H9 (cell line): ENCODE results near the gene GRAMD1B. TPM values are rescaled to one million over a fixed set of nuclear protein-coding genes. Genes with fewer than 3 reads are reported as not detected.

Experiments used
- DNase-seq: peaks from one replicate; pipeline ENCODE4 v3.0.0-alpha.2; 2017
- H2AFZ ChIP-seq: one replicate; pipeline ENCODE4 v1.6.1; 2013; ENCODE audit warnings: mild to moderate bottlenecking, low read length, control low read depth, moderate library complexity
- H2AK5ac ChIP-seq: 2 replicates; pipeline ENCODE4 v1.6.1; 2013; ENCODE audit warnings: low read length, control low read depth, mixed read lengths; ENCODE audit not compliant: insufficient read length
- H2BK120ac ChIP-seq: one replicate; pipeline ENCODE4 v1.6.1; 2013; ENCODE audit warnings: low read depth, mild to moderate bottlenecking, low read length, control low read depth, inconsistent platforms; ENCODE audit not compliant: poor library complexity, severe bottlenecking
- H2BK12ac ChIP-seq: 2 replicates; pipeline ENCODE4 v1.6.1; 2013; ENCODE audit warnings: low read length, control low read depth, mixed read lengths, low read depth; ENCODE audit not compliant: insufficient read length
- H2BK15ac ChIP-seq: 2 replicates; pipeline ENCODE4 v1.6.1; 2013; ENCODE audit warnings: low read depth, low read length, control low read depth
- H2BK20ac ChIP-seq: one replicate; pipeline ENCODE4 v1.6.1; 2013; ENCODE audit warnings: low read depth, mild to moderate bottlenecking, low read length, control low read depth, inconsistent platforms; ENCODE audit not compliant: poor library complexity, severe bottlenecking
- H2BK5ac ChIP-seq: 2 replicates; pipeline ENCODE4 v1.6.1; 2013; ENCODE audit warnings: low read length, control low read depth, mixed read lengths; ENCODE audit not compliant: insufficient read length
- H3K14ac ChIP-seq: 2 replicates; pipeline ENCODE4 v1.6.1; 2013; ENCODE audit warnings: low read length, control low read depth; ENCODE audit not compliant: insufficient read depth
- H3K18ac ChIP-seq: 2 replicates; pipeline ENCODE4 v1.6.1; 2013; ENCODE audit warnings: low read depth, mild to moderate bottlenecking, mixed read lengths, low read length, control low read depth; ENCODE audit not compliant: insufficient read length
- H3K23ac ChIP-seq: 2 replicates; pipeline ENCODE4 v1.6.1; 2013; ENCODE audit warnings: low read length, control low read depth, mixed read lengths, low read depth; ENCODE audit not compliant: insufficient read length
- H3K23me2 ChIP-seq: 2 replicates; pipeline ENCODE4 v1.6.1; 2013; ENCODE audit warnings: low read depth, mild to moderate bottlenecking, mixed read lengths, low read length, control low read depth; ENCODE audit not compliant: insufficient read length, poor library complexity, severe bottlenecking
- H3K27ac ChIP-seq: 2 replicates; pipeline ENCODE4 v1.5.1; 2013; ENCODE audit warnings: low read length, control low read depth, mixed read lengths, low read depth; ENCODE audit not compliant: insufficient read length
- H3K27me3 ChIP-seq: 2 replicates; pipeline ENCODE4 v1.6.1; 2013; ENCODE audit warnings: low read length, control low read depth, inconsistent platforms; ENCODE audit not compliant: insufficient read depth
- H3K4ac ChIP-seq: 2 replicates; pipeline ENCODE4 v1.6.1; 2013; ENCODE audit warnings: low read depth, mild to moderate bottlenecking, control low read depth, inconsistent platforms, low read length, moderate library complexity
- H3K4me1 ChIP-seq: 2 replicates; pipeline ENCODE4 v1.6.1; 2013; ENCODE audit warnings: low read length, control low read depth, inconsistent platforms; ENCODE audit not compliant: insufficient read depth
- H3K4me2 ChIP-seq: 2 replicates; pipeline ENCODE4 v1.6.1; 2013; ENCODE audit warnings: low read length, control low read depth, mixed read lengths; ENCODE audit not compliant: insufficient read length, insufficient read depth
- H3K56ac ChIP-seq: 2 replicates; pipeline ENCODE4 v1.6.1; 2013; ENCODE audit warnings: low read depth, mild to moderate bottlenecking, mixed read lengths, low read length, control low read depth; ENCODE audit not compliant: insufficient read length
- H3K79me1 ChIP-seq: 2 replicates; pipeline ENCODE4 v1.6.1; 2013; ENCODE audit warnings: low read depth, mild to moderate bottlenecking, moderate library complexity, low read length, control low read depth, inconsistent platforms; ENCODE audit not compliant: insufficient read depth, poor library complexity, severe bottlenecking
- H3K79me2 ChIP-seq: 2 replicates; pipeline ENCODE4 v1.6.1; 2013; ENCODE audit warnings: low read length, control low read depth, inconsistent platforms; ENCODE audit not compliant: insufficient read depth
- H3K9ac ChIP-seq: 2 replicates; pipeline ENCODE4 v1.6.1; 2013; ENCODE audit warnings: low read length, control low read depth, mixed read lengths; ENCODE audit not compliant: insufficient read length; ENCODE audit errors: extremely low read depth
- H3K9me3 ChIP-seq: one replicate; pipeline ENCODE4 v1.6.1; 2013; ENCODE audit warnings: low read depth, low read length, inconsistent platforms; ENCODE audit not compliant: control insufficient read depth
- H3T11ph ChIP-seq: one replicate; pipeline ENCODE4 v1.6.1; 2013; ENCODE audit warnings: mild to moderate bottlenecking, low read length, control low read depth, inconsistent platforms
- H4K20me1 ChIP-seq: one replicate; pipeline ENCODE4 v1.6.1; 2013; ENCODE audit not compliant: control insufficient read depth, insufficient read length, insufficient read depth
- H4K5ac ChIP-seq: 2 replicates; pipeline ENCODE4 v1.6.1; 2013; ENCODE audit warnings: low read depth, mild to moderate bottlenecking, mixed read lengths, low read length, control low read depth; ENCODE audit not compliant: insufficient read length
- H4K8ac ChIP-seq: replicated peaks from 2 replicates; pipeline ENCODE4 v1.6.1; 2013; ENCODE audit warnings: low read length, control low read depth, mixed read lengths, low read depth; ENCODE audit not compliant: insufficient read length
- H4K91ac ChIP-seq: 2 replicates; pipeline ENCODE4 v1.6.1; 2013; ENCODE audit warnings: low read depth, mild to moderate bottlenecking, moderate library complexity, mixed read lengths, low read length, control low read depth; ENCODE audit not compliant: insufficient read length
- H3K27ac Mint-ChIP-seq, 3 experiments: 2 replicates in 2 of 3; 3 replicates in 1 of 3; pipeline ENCODE4 v1.8.0; 2020 to 2021; ENCODE audit warnings: mixed read lengths in 3 of 3, mild to moderate bottlenecking in 1 of 3, moderate library complexity in 1 of 3
- H3K27me3 Mint-ChIP-seq: 2 replicates; pipeline ENCODE4 v1.8.0; 2021; ENCODE audit warnings: low read depth, mild to moderate bottlenecking, moderate library complexity, mixed read lengths
- H3K36me3 Mint-ChIP-seq, 3 experiments: 2 replicates in 2 of 3; 3 replicates in 1 of 3; pipeline ENCODE4 v1.8.0; 2020 to 2021; ENCODE audit warnings: low read depth in 3 of 3, mixed read lengths in 3 of 3; ENCODE audit not compliant: insufficient read depth in 1 of 3
- H3K4me1 Mint-ChIP-seq, 2 experiments: 2 replicates each; pipeline ENCODE4 v1.8.0; 2020; ENCODE audit warnings: mixed read lengths in 2 of 2
- H3K4me3 Mint-ChIP-seq, 2 experiments: 2 replicates in 1 of 2; 3 replicates in 1 of 2; pipeline ENCODE4 v1.8.0; 2020 to 2021; ENCODE audit warnings: mild to moderate bottlenecking in 2 of 2, mixed read lengths in 2 of 2, moderate library complexity in 1 of 2
- H3K9me3 Mint-ChIP-seq, 2 experiments: 2 replicates in 1 of 2; 3 replicates in 1 of 2; pipeline ENCODE4 v1.8.0; 2020; ENCODE audit warnings: mild to moderate bottlenecking in 2 of 2, mixed read lengths in 2 of 2, moderate library complexity in 1 of 2
- CTCF ChIP-seq: fragments of 200-600 bp; sonication (generic); conservative IDR thresholded peaks from 3 replicates; pipeline ENCODE4 v1.8.0; 2021; ENCODE audit warnings: antibody characterized with exemption, mild to moderate bottlenecking
- total RNA-seq: library from RNA; stranded (reverse); gene quantifications from 2 replicates; pipeline ENCODE4 v1.2.1, GENCODE V29; 2021

The GRAMD1B gene
- total RNA-seq, 1 experiment from 2014 or later, result 25.9 TPM

DNA sequence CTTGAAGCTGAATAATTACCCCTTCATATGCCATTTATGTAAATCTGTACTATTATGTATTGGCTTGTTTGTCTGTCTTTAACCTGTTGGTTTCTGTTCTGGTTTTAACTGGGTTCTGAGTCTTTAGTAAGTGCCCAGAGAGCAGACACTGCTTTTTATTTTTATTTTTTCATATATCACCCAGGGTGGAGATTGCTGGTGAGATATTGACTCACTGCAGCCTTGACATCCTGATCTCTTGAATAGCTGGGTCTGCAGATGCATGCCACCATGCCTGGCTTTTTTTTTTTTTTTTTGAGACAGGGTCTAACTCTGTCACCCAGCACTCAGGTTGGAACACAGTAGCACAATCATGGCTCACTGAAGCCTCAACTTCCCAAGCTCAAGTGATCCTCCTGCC is 19.4 kb downstream of the GRAMD1B start:
- Histone ChIP-seq H3K79me2 (no peaks in the 10 kb centered on the region), H4K20me1 (no peaks in the 10 kb centered on the region), H3K18ac (no peak overlapping the region), H3K4me2 (no peak overlapping the region), H3K56ac (no peak overlapping the region), H2BK15ac (no peak overlapping the region), H4K5ac (no peak overlapping the region), H3K79me1 (no peaks in the 10 kb centered on the region), H3K9ac (no peak overlapping the region), H2AK5ac (no peak overlapping the region), H3K4ac (no peak overlapping the region), H2BK5ac (no peak overlapping the region), H2BK12ac (no peak overlapping the region), H2BK120ac (no peak overlapping the region), H3K23me2 (no peaks in the 10 kb centered on the region), H4K91ac (no peak overlapping the region), H2BK20ac (no peak overlapping the region), H4K8ac (no peak overlapping the region), H3K14ac (no peak overlapping the region), H3K23ac (no peak overlapping the region), H3K4me1 (no peaks in the 10 kb centered on the region), H3K9me3 (no peaks in the 10 kb centered on the region), H3K27me3 (no peaks in the 10 kb centered on the region), H2AFZ (no peak overlapping the region), H3T11ph (no peak overlapping the region), H3K27ac (no peak overlapping the region)
- peaks cover 41 to 49% of the 10 kb centered on the region in 2 experiments for H3K4me1 Mint-ChIP-seq
- no peaks in the 10 kb centered on the region for H3K9me3 Mint-ChIP-seq
- H3K36me3 Mint-ChIP-seq, result peaks cover 6 to 31% (median 20%) of the 10 kb centered on the region in 3 experiments
- no peak overlapping the region for H3K27ac Mint-ChIP-seq
- H3K27me3 Mint-ChIP-seq, result no peaks in the 10 kb centered on the region
- no peak for TF ChIP-seq CTCF
- H3K4me3 Mint-ChIP-seq, result no peak overlapping the region
- no peak for DNase-seq
